ENCODE data around the gene NEK4.

- TF ChIP-seq, protein P1, sequence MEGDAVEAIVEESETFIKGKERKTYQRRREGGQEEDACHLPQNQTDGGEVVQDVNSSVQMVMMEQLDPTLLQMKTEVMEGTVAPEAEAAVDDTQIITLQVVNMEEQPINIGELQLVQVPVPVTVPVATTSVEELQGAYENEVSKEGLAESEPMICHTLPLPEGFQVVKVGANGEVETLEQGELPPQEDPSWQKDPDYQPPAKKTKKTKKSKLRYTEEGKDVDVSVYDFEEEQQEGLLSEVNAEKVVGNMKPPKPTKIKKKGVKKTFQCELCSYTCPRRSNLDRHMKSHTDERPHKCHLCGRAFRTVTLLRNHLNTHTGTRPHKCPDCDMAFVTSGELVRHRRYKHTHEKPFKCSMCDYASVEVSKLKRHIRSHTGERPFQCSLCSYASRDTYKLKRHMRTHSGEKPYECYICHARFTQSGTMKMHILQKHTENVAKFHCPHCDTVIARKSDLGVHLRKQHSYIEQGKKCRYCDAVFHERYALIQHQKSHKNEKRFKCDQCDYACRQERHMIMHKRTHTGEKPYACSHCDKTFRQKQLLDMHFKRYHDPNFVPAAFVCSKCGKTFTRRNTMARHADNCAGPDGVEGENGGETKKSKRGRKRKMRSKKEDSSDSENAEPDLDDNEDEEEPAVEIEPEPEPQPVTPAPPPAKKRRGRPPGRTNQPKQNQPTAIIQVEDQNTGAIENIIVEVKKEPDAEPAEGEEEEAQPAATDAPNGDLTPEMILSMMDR (IDR thresholded peaks at IDR 0.05): no peak
- TF ChIP-seq EZH2 (IDR thresholded peaks at IDR 0.05; ENCODE audit: borderline replicate concordance, insufficient read depth, low read depth, low read length, poor library complexity, severe bottlenecking): no peak
Measured at GRCh38 chr3:52784021-52784621, 13.4 kb upstream of the NEK4 start.

Data from B cell (primary cell).